GM23338 (cell line): ENCODE results near the gene ZNF358. TPM values are rescaled to one million over a fixed set of nuclear protein-coding genes. Genes with fewer than 3 reads are reported as not detected.
A peak's percentile ranks its signal among the peaks of the same experiment; 100 is the strongest.

Experiments used
- ATAC-seq: fragments of 200-7000 bp; cut with Tn5 transposase; 3 replicates; pipeline ENCODE4 v1.9.1; 2020
- DNase-seq: peaks from one replicate; pipeline ENCODE4 v3.0.0-alpha.2; 2015; ENCODE audit warnings: low spot score
- H2AFZ ChIP-seq: fragments of 200-600 bp; sonication (generic); 2 replicates; pipeline ENCODE4 v1.8.0; 2016; ENCODE audit warnings: antibody characterized with exemption, mild to moderate bottlenecking, moderate library complexity
- H3F3A ChIP-seq: fragments of 200-600 bp; sonication (generic); replicated peaks from 2 replicates; pipeline ENCODE4 v1.8.0; 2017; ENCODE audit warnings: antibody characterized with exemption, mixed run types, low read depth
- H3K27ac ChIP-seq: fragments of 200-600 bp; sonication (generic); 2 replicates; pipeline ENCODE4 v1.6.1; 2016; ENCODE audit warnings: low read depth
- H3K27me3 ChIP-seq: fragments of 200-600 bp; sonication (generic); 2 replicates; pipeline ENCODE4 v1.8.0; 2016; ENCODE audit warnings: mild to moderate bottlenecking, mixed run types, moderate library complexity; ENCODE audit not compliant: insufficient read depth
- H3K36me3 ChIP-seq: fragments of 200-600 bp; sonication (generic); 2 replicates; pipeline ENCODE4 v1.8.0; 2016; ENCODE audit warnings: mild to moderate bottlenecking; ENCODE audit not compliant: insufficient read depth
- H3K4me1 ChIP-seq: fragments of 200-600 bp; sonication (generic); 2 replicates; pipeline ENCODE4 v1.8.0; 2016; ENCODE audit warnings: mild to moderate bottlenecking, moderate library complexity; ENCODE audit not compliant: insufficient read depth
- H3K4me2 ChIP-seq: fragments of 200-600 bp; sonication (generic); 2 replicates; pipeline ENCODE4 v1.7.1; 2017; ENCODE audit warnings: mixed run types
- H3K4me3 ChIP-seq: fragments of 200-600 bp; sonication (generic); 2 replicates; pipeline ENCODE4 v1.6.1; 2016; ENCODE audit warnings: mixed run types
- H3K79me2 ChIP-seq: fragments of 200-600 bp; sonication (generic); replicated peaks from 2 replicates; pipeline ENCODE4 v1.8.0; 2017; ENCODE audit warnings: mild to moderate bottlenecking; ENCODE audit not compliant: insufficient read depth
- H3K9me2 ChIP-seq: fragments of 200-600 bp; sonication (generic); 2 replicates; pipeline ENCODE4 v1.8.0; 2017; ENCODE audit not compliant: insufficient read depth
- H4K20me1 ChIP-seq: fragments of 200-600 bp; sonication (generic); replicated peaks from 2 replicates; pipeline ENCODE4 v1.8.0; 2017; ENCODE audit warnings: mild to moderate bottlenecking; ENCODE audit not compliant: insufficient read depth
- H3K27ac Mint-ChIP-seq: 2 replicates; pipeline ENCODE4 v1.8.0; 2020; ENCODE audit warnings: inconsistent platforms, mild to moderate bottlenecking, moderate library complexity, mixed read lengths
- H3K27me3 Mint-ChIP-seq: 3 replicates; pipeline ENCODE4 v1.8.0; 2022; ENCODE audit warnings: low read depth, mild to moderate bottlenecking, moderate library complexity, mixed read lengths, inconsistent platforms; ENCODE audit not compliant: insufficient read depth, poor library complexity
- H3K36me3 Mint-ChIP-seq: 3 replicates; pipeline ENCODE4 v1.8.0; 2021; ENCODE audit warnings: low read depth, mild to moderate bottlenecking, inconsistent platforms, moderate library complexity, mixed read lengths
- H3K4me1 Mint-ChIP-seq: 3 replicates; pipeline ENCODE4 v1.8.0; 2020; ENCODE audit warnings: mild to moderate bottlenecking, inconsistent platforms, mixed read lengths
- H3K4me3 Mint-ChIP-seq: 3 replicates; pipeline ENCODE4 v1.8.0; 2021; ENCODE audit warnings: moderate library complexity, mild to moderate bottlenecking, inconsistent platforms, mixed read lengths
- H3K9me3 Mint-ChIP-seq: 3 replicates; pipeline ENCODE4 v1.8.0; 2020; ENCODE audit warnings: moderate library complexity, mild to moderate bottlenecking, inconsistent platforms, mixed read lengths
- CREB1 ChIP-seq: fragments of 250-450 bp; sonication (Bioruptor Pico); IDR thresholded peaks from 2 replicates; pipeline ENCODE4 v1.5.0; 2020; ENCODE audit warnings: low read depth, mild to moderate bottlenecking, moderate library complexity
- EZH2 ChIP-seq: fragments of 200-600 bp; sonication (generic); IDR thresholded peaks from one replicate; pipeline ENCODE4 v1.8.0; 2017; ENCODE audit warnings: antibody characterized with exemption, mild to moderate bottlenecking, low read depth; ENCODE audit not compliant: unreplicated experiment
- EZH2phosphoT487 ChIP-seq: fragments of 200-600 bp; sonication (generic); IDR thresholded peaks from one replicate; pipeline ENCODE4 v1.8.1; 2018; ENCODE audit warnings: antibody characterized with exemption; ENCODE audit not compliant: unreplicated experiment
- JUNB ChIP-seq: IDR thresholded peaks from one replicate; pipeline ENCODE4 v1.6.1; 2016; ENCODE audit warnings: antibody characterized with exemption; ENCODE audit not compliant: unreplicated experiment
- NANOG ChIP-seq: IDR thresholded peaks from 2 replicates; pipeline ENCODE4 v1.6.1; 2016; ENCODE audit warnings: antibody characterized with exemption, borderline replicate concordance
- POLR2AphosphoS5 ChIP-seq: IDR thresholded peaks from 2 replicates; pipeline ENCODE4 v1.6.1; 2016; ENCODE audit warnings: antibody characterized with exemption, low read depth
- STAT1 ChIP-seq: IDR thresholded peaks from one replicate; pipeline ENCODE4 v1.6.1; 2016; ENCODE audit warnings: antibody characterized with exemption; ENCODE audit not compliant: unreplicated experiment
- ZNF114 ChIP-seq: fragments of 250-450 bp; sonication (Bioruptor Pico); IDR thresholded peaks from 2 replicates; pipeline ENCODE4 v1.5.0; 2020; ENCODE audit warnings: mild to moderate bottlenecking, moderate library complexity
- ZNF331 ChIP-seq: fragments of 250-450 bp; sonication (Bioruptor Pico); IDR thresholded peaks from 2 replicates; pipeline ENCODE4 v1.5.0; 2020; ENCODE audit warnings: low read depth, mild to moderate bottlenecking, moderate library complexity
- polyA plus RNA-seq: library from polyadenylated mRNA; unstranded; fragments of >200 nt; fragmentation: Nextera tagmentation; extraction: Ambion mirVana; gene quantifications from 2 replicates; pipeline ENCODE4 v1.2.1, GENCODE V29; 2016
- total RNA-seq: library from RNA; depleted of rRNA; stranded (reverse); fragments of >200 nt; shearing (Covaris generic); gene quantifications from 2 replicates; pipeline ENCODE4 v1.2.3, GENCODE V29; 2014
- TF ChIP-seq, protein P1 (sequence below): fragments of 250-450 bp; sonication (Bioruptor Pico); IDR thresholded peaks from 2 replicates; pipeline ENCODE4 v1.5.0; 2020; ENCODE audit warnings: mild to moderate bottlenecking, moderate library complexity
- TF ChIP-seq, protein P2 (sequence below): IDR thresholded peaks from 2 replicates; pipeline ENCODE4 v1.6.1; 2016; ENCODE audit warnings: antibody characterized with exemption
- TF ChIP-seq, protein P3 (sequence below): IDR thresholded peaks from one replicate; pipeline ENCODE4 v1.6.1; 2018; ENCODE audit warnings: antibody characterized with exemption; ENCODE audit not compliant: unreplicated experiment
- TF ChIP-seq, protein P4 (sequence below), 2 experiments: fragments of 200-600 bp in 1 of 2; sonication (generic) in 1 of 2; conservative IDR thresholded peaks; 2 replicates each; pipeline versions ENCODE4 v1.5.1 to v1.6.1; 2016 to 2017; ENCODE audit warnings: antibody characterized with exemption in 2 of 2, low read depth in 2 of 2, mild to moderate bottlenecking in 2 of 2, moderate library complexity in 1 of 2

The ZNF358 gene
- total and polyA plus RNA-seq, 2 experiments from 2014 or later, result 23.8 to 52.9 TPM

DNA sequence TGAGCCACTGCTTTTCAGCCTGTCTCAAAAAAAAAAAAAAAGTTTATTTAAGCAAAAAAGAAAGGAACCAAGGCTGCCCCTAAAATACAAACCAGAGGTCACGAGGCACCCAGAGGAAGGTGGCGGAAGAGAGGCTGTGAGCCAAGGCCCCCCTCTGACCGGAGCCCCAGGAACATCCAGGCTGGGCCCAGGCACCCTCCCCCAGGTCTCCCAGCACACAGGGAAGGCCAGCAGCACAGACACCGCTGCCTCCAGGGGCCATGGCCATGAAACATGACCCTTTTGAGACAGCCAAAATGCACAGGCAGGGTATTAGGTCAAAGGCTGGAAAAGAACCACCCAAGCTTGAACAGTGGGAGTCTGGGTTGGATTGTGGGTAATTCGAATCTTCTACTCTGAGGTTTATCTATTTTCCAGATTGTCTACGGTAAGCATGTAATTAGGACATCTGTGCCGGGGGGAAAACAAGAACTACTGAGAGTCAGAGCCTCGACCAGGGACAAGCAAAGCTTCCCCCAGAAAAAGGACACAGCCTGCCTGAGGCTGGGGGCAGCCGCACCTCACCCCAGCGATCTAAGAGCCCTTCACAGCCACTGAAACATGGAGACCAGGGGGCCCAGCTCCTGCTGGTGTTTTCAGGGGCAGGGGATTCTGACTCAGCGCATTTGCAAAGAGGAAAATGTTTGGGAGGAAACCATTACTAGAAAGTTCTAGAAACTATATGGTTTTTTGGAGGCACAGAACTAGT lies 35.5 kb upstream of the ZNF358 start:
- TF ChIP-seq STAT1, result no peak
- TF ChIP-seq POLR2AphosphoS5, result no peak
- TF ChIP-seq, protein P1, sequence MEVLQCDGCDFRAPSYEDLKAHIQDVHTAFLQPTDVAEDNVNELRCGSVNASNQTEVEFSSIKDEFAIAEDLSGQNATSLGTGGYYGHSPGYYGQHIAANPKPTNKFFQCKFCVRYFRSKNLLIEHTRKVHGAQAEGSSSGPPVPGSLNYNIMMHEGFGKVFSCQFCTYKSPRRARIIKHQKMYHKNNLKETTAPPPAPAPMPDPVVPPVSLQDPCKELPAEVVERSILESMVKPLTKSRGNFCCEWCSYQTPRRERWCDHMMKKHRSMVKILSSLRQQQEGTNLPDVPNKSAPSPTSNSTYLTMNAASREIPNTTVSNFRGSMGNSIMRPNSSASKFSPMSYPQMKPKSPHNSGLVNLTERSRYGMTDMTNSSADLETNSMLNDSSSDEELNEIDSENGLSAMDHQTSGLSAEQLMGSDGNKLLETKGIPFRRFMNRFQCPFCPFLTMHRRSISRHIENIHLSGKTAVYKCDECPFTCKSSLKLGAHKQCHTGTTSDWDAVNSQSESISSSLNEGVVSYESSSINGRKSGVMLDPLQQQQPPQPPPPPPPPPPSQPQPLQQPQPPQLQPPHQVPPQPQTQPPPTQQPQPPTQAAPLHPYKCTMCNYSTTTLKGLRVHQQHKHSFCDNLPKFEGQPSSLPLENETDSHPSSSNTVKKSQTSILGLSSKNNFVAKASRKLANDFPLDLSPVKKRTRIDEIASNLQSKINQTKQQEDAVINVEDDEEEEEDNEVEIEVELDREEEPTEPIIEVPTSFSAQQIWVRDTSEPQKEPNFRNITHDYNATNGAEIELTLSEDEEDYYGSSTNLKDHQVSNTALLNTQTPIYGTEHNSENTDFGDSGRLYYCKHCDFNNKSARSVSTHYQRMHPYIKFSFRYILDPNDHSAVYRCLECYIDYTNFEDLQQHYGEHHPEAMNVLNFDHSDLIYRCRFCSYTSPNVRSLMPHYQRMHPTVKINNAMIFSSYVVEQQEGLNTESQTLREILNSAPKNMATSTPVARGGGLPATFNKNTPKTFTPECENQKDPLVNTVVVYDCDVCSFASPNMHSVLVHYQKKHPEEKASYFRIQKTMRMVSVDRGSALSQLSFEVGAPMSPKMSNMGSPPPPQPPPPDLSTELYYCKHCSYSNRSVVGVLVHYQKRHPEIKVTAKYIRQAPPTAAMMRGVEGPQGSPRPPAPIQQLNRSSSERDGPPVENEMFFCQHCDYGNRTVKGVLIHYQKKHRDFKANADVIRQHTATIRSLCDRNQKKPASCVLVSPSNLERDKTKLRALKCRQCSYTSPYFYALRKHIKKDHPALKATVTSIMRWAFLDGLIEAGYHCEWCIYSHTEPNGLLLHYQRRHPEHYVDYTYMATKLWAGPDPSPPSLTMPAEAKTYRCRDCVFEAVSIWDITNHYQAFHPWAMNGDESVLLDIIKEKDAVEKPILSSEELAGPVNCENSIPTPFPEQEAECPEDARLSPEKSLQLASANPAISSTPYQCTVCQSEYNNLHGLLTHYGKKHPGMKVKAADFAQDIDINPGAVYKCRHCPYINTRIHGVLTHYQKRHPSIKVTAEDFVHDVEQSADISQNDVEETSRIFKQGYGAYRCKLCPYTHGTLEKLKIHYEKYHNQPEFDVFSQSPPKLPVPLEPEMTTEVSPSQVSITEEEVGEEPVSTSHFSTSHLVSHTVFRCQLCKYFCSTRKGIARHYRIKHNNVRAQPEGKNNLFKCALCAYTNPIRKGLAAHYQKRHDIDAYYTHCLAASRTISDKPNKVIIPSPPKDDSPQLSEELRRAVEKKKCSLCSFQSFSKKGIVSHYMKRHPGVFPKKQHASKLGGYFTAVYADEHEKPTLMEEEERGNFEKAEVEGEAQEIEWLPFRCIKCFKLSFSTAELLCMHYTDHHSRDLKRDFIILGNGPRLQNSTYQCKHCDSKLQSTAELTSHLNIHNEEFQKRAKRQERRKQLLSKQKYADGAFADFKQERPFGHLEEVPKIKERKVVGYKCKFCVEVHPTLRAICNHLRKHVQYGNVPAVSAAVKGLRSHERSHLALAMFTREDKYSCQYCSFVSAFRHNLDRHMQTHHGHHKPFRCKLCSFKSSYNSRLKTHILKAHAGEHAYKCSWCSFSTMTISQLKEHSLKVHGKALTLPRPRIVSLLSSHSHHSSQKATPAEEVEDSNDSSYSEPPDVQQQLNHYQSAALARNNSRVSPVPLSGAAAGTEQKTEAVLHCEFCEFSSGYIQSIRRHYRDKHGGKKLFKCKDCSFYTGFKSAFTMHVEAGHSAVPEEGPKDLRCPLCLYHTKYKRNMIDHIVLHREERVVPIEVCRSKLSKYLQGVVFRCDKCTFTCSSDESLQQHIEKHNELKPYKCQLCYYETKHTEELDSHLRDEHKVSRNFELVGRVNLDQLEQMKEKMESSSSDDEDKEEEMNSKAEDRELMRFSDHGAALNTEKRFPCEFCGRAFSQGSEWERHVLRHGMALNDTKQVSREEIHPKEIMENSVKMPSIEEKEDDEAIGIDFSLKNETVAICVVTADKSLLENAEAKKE, result no peak
- TF ChIP-seq, protein P2, sequence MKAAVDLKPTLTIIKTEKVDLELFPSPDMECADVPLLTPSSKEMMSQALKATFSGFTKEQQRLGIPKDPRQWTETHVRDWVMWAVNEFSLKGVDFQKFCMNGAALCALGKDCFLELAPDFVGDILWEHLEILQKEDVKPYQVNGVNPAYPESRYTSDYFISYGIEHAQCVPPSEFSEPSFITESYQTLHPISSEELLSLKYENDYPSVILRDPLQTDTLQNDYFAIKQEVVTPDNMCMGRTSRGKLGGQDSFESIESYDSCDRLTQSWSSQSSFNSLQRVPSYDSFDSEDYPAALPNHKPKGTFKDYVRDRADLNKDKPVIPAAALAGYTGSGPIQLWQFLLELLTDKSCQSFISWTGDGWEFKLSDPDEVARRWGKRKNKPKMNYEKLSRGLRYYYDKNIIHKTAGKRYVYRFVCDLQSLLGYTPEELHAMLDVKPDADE, result no peak
- TF ChIP-seq EZH2, result no peak
- TF ChIP-seq, protein P3, sequence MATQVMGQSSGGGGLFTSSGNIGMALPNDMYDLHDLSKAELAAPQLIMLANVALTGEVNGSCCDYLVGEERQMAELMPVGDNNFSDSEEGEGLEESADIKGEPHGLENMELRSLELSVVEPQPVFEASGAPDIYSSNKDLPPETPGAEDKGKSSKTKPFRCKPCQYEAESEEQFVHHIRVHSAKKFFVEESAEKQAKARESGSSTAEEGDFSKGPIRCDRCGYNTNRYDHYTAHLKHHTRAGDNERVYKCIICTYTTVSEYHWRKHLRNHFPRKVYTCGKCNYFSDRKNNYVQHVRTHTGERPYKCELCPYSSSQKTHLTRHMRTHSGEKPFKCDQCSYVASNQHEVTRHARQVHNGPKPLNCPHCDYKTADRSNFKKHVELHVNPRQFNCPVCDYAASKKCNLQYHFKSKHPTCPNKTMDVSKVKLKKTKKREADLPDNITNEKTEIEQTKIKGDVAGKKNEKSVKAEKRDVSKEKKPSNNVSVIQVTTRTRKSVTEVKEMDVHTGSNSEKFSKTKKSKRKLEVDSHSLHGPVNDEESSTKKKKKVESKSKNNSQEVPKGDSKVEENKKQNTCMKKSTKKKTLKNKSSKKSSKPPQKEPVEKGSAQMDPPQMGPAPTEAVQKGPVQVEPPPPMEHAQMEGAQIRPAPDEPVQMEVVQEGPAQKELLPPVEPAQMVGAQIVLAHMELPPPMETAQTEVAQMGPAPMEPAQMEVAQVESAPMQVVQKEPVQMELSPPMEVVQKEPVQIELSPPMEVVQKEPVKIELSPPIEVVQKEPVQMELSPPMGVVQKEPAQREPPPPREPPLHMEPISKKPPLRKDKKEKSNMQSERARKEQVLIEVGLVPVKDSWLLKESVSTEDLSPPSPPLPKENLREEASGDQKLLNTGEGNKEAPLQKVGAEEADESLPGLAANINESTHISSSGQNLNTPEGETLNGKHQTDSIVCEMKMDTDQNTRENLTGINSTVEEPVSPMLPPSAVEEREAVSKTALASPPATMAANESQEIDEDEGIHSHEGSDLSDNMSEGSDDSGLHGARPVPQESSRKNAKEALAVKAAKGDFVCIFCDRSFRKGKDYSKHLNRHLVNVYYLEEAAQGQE, result no peak
- TF ChIP-seq, protein P4, sequence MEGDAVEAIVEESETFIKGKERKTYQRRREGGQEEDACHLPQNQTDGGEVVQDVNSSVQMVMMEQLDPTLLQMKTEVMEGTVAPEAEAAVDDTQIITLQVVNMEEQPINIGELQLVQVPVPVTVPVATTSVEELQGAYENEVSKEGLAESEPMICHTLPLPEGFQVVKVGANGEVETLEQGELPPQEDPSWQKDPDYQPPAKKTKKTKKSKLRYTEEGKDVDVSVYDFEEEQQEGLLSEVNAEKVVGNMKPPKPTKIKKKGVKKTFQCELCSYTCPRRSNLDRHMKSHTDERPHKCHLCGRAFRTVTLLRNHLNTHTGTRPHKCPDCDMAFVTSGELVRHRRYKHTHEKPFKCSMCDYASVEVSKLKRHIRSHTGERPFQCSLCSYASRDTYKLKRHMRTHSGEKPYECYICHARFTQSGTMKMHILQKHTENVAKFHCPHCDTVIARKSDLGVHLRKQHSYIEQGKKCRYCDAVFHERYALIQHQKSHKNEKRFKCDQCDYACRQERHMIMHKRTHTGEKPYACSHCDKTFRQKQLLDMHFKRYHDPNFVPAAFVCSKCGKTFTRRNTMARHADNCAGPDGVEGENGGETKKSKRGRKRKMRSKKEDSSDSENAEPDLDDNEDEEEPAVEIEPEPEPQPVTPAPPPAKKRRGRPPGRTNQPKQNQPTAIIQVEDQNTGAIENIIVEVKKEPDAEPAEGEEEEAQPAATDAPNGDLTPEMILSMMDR (conservative IDR thresholded peaks at IDR 0.05; ENCODE audit: low read depth in 2 of 2), result no peak
- no peak for TF ChIP-seq ZNF114 (CRISPR knock-in tag)
- no peak for TF ChIP-seq CREB1 (CRISPR knock-in tag)
- no peak for TF ChIP-seq JUNB
- TF ChIP-seq ZNF331 (CRISPR knock-in tag), result no peak
- TF ChIP-seq NANOG, result no peak
- TF ChIP-seq EZH2phosphoT487, result no peak
- peaks cover 3% of the 10 kb centered on the region; the same call in 1 of the 3 replicates for H3K36me3 Mint-ChIP-seq

More for the DNA sequence above, 35.5 kb upstream of the ZNF358 start:
- H3K79me2 ChIP-seq, result no peaks in the 10 kb centered on the region
- H3K36me3 ChIP-seq, result no peaks in the 10 kb centered on the region
- no peaks in the 10 kb centered on the region for H3K9me3 Mint-ChIP-seq
- no peaks in the 10 kb centered on the region for H3F3A ChIP-seq
- H3K4me2 ChIP-seq, result no peak overlapping the region
- H3K27ac Mint-ChIP-seq, result peak overlapping the region; percentile 75
- H2AFZ ChIP-seq, result no peak overlapping the region
- no peaks in the 10 kb centered on the region for H3K27me3 ChIP-seq
- peaks cover 18% of the 10 kb centered on the region for H3K27me3 Mint-ChIP-seq
- H3K4me3 ChIP-seq, result no peak overlapping the region
- H3K9me2 ChIP-seq, result no peaks in the 10 kb centered on the region
- no peak overlapping the region for H3K4me3 Mint-ChIP-seq
- no peaks in the 10 kb centered on the region for H4K20me1 ChIP-seq
- H3K4me1 ChIP-seq, result peaks cover 15% of the 10 kb centered on the region
- peak overlapping the region; percentile 32; the same call in 1 of the 2 replicates for H3K27ac ChIP-seq
- DNase-seq (no peak), ATAC-seq (peak; percentile 2; the same call in 1 of the 3 replicates)
- H3K4me1 Mint-ChIP-seq, result peaks cover 17% of the 10 kb centered on the region
